HL-60 (cell line): ENCODE data around the gene COLQ.

Experiments
- DNase-seq, 2 experiments: peaks; one replicate each; pipeline ENCODE4 v3.0.0-alpha.2; 2010 to 2020; ENCODE audit warnings: low read depth in 1 of 2, low spot score in 1 of 2
- H3K27ac ChIP-seq: fragments of 250-450 bp; sonication (Bioruptor Pico); replicated peaks from 2 replicates; pipeline ENCODE4 v1.5.1; 2020; ENCODE audit warnings: mild to moderate bottlenecking, moderate library complexity
- H3K27me3 ChIP-seq: fragments of 250-450 bp; sonication (Bioruptor Pico); 2 replicates; pipeline ENCODE4 v1.5.1; 2021; ENCODE audit warnings: mild to moderate bottlenecking, moderate library complexity; ENCODE audit not compliant: insufficient read depth, poor library complexity, severe bottlenecking
- H3K4me3 ChIP-seq: replicated peaks from 2 replicates; pipeline ENCODE4 v1.5.1; 2011; ENCODE audit warnings: mild to moderate bottlenecking, control low read depth, low read length; ENCODE audit not compliant: insufficient read depth
- CTCF ChIP-seq: IDR thresholded peaks from one replicate; pipeline ENCODE4 v1.5.1; 2011; ENCODE audit warnings: low read length, control low read depth, inconsistent platforms; ENCODE audit not compliant: insufficient read depth
- GABPA ChIP-seq: IDR thresholded peaks from 2 replicates; pipeline ENCODE4 v1.6.1; 2012; ENCODE audit warnings: low read depth
- POLR2AphosphoS5 ChIP-seq: IDR thresholded peaks from 2 replicates; pipeline ENCODE4 v1.6.1; 2012; ENCODE audit warnings: low read depth
- REST ChIP-seq: IDR thresholded peaks from 2 replicates; pipeline ENCODE4 v1.6.1; 2012; ENCODE audit warnings: low read depth; ENCODE audit not compliant: insufficient replicate concordance
- SPI1 ChIP-seq: IDR thresholded peaks from 2 replicates; pipeline ENCODE4 v1.6.1; 2012; ENCODE audit warnings: low read depth, mild to moderate bottlenecking, borderline replicate concordance

COLQ gene

DNA sequence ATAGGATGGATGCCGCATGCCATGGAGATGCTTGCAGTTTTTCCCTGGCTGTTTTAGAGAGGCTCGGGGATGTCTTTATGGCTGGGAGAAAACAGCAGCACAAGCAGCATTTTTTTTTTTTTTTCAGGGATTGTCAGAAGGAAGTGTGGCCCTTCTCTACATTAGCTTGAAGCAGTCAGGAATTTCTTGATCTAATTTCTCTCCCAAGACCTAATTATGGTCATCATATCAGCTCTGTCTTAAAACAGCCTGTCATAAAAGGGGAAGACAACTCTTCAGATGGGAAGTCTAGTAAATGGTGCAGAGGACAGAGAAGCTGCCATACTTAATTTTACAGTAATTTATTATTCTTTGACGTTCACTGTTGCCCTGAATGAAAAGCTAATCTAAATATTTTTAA, 49.6 kb downstream of the COLQ start:
- DNase-seq: no peak
- no peak overlapping the region for H3K27ac ChIP-seq
- no peak overlapping the region for H3K4me3 ChIP-seq
- no peak for TF ChIP-seq REST
- no peak for TF ChIP-seq POLR2AphosphoS5
- no peak for TF ChIP-seq GABPA
- TF ChIP-seq SPI1: no peak
- TF ChIP-seq CTCF: no peak
- no peaks in the 10 kb centered on the region for H3K27me3 ChIP-seq

DNA sequence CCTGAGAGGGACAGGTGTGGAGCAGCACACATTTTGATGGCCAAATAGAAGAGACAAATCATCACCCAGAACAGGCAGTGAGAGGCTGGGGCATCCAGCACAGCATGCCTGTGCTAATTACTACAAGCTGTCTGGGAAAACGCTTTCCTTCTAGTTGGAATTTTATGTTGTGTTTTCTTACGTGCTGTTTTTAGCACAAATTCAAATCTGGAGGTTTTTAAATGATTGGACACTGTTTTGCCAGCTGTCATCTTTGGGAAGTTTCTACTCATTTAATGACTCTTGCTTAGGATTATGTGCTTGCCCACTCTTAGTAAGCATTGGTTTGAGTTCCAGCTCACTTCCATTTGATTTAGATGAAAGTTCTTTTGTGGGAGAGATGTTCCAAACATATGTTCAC, 50.7 kb downstream of the COLQ start:
- Histone ChIP-seq H3K4me3 (no peak overlapping the region), H3K27ac (no peak overlapping the region), H3K27me3 (no peaks in the 10 kb centered on the region)
- TF ChIP-seq POLR2AphosphoS5 (no peak), SPI1 (no peak), REST (no peak), GABPA (no peak), CTCF (no peak)
- no peak for DNase-seq

GRCh38 chr3:15470261-15470660, 51.2 kb downstream of the COLQ start:
- TF ChIP-seq CTCF (no peak), GABPA (no peak), POLR2AphosphoS5 (no peak), SPI1 (no peak)
- Histone ChIP-seq H3K27ac (no peak overlapping the region), H3K4me3 (no peak overlapping the region), H3K27me3 (no peaks in the 10 kb centered on the region)
- no peak for DNase-seq

GRCh38 chr3:15467227-15468181, 54.0 kb downstream of the COLQ start:
- no peak overlapping the region for H3K27ac ChIP-seq
- TF ChIP-seq POLR2AphosphoS5: no peak
- no peak for TF ChIP-seq CTCF
- no peak for TF ChIP-seq GABPA
- TF ChIP-seq SPI1: no peak
- TF ChIP-seq REST: no peak
- no peak for DNase-seq
- H3K4me3 ChIP-seq: no peak overlapping the region
- H3K27me3 ChIP-seq: no peaks in the 10 kb centered on the region
